K562 (cell line): ENCODE results near the gene SLC8A2. TPM values are rescaled to one million over a fixed set of nuclear protein-coding genes. Genes with fewer than 3 reads are reported as not detected.

ENCODE experiments used
- ARID4B ChIP-seq: sonication (generic); formaldehyde crosslinking; IDR thresholded peaks from 2 replicates; pipeline ENCODE4 v1.8.0; 2022; ENCODE audit warnings: mild to moderate bottlenecking, missing genetic modification reagents
- CXXC5 ChIP-seq: fragments of 250-450 bp; sonication (Bioruptor Pico); IDR thresholded peaks from 2 replicates; pipeline ENCODE4 v1.8.0; 2022; ENCODE audit warnings: inconsistent platforms, mild to moderate bottlenecking, moderate library complexity
- FOS ChIP-seq: IDR thresholded peaks from 3 replicates; pipeline ENCODE4 v1.6.1; 2011; ENCODE audit not compliant: insufficient read length; ENCODE audit errors: extremely low read depth
- HDAC1 ChIP-seq, 2 experiments: fragments of 450-650 bp; IDR thresholded peaks; 2 replicates each; pipeline ENCODE4 v1.6.1; 2016 to 2017; ENCODE audit warnings: inconsistent platforms in 1 of 2, mild to moderate bottlenecking in 1 of 2, moderate library complexity in 1 of 2
- NCOA1 ChIP-seq: fragments of 450-650 bp; IDR thresholded peaks from 2 replicates; pipeline ENCODE4 v1.6.1; 2016; ENCODE audit warnings: low read depth
- SAP30 ChIP-seq: fragments of 200-600 bp; sonication (generic); IDR thresholded peaks from 2 replicates; pipeline ENCODE4 v1.6.1; 2012; ENCODE audit warnings: borderline replicate concordance, low read depth, mild to moderate bottlenecking, moderate library complexity, low read length, control low read depth, inconsistent platforms; ENCODE audit not compliant: insufficient read depth, poor library complexity, severe bottlenecking
- TEAD1 ChIP-seq, 2 experiments: fragments of 450-650 bp in 1 of 2; sonication (generic) in 1 of 2; formaldehyde crosslinking; IDR thresholded peaks; 2 replicates each; pipeline versions ENCODE4 v1.4.0 to v1.8.0; 2020 to 2022; ENCODE audit warnings: mild to moderate bottlenecking in 2 of 2, missing genetic modification reagents in 1 of 2
- polyA plus RNA-seq, 8 experiments: library from polyadenylated mRNA; depleted of rRNA in 4 of 8; stranded (reverse) in 5 of 8; unstranded in 3 of 8; fragments of >200 nt; fragmentation: Nextera tagmentation in 2 of 8; fragmentation: Illumina TruSeq in 1 of 8; extraction: Ambion mirVana in 2 of 8; extraction: Trizol in 1 of 8; gene quantifications; 2 replicates each; pipeline versions ENCODE4 v1.2.1 to v1.2.3, GENCODE V29; 2011 to 2014; ENCODE audit warnings: inconsistent platforms in 1 of 8, missing spikeins in 1 of 8
- total RNA-seq, 7 experiments: library from RNA; depleted of rRNA in 6 of 7; stranded (reverse); fragments of >200 nt in 6 of 7; fragmentation: Illumina TruSeq in 2 of 7; extraction: Trizol in 2 of 7; gene quantifications; 2 replicates each; pipeline versions ENCODE4 v1.2.1 to v1.2.3, GENCODE V29; 2011 to 2021; ENCODE audit warnings: low replicate concordance in 1 of 7
- TF ChIP-seq, protein P1 (sequence below): sonication (generic); formaldehyde crosslinking; IDR thresholded peaks from 2 replicates; pipeline ENCODE4 v1.4.0; 2020; ENCODE audit warnings: mild to moderate bottlenecking, missing genetic modification reagents
- TF ChIP-seq, protein P2 (sequence below), 3 experiments: fragments of 200-800 bp in 1 of 3; fragments of 250-450 bp in 1 of 3; fragments of 450-650 bp in 1 of 3; sonication (Bioruptor Pico) in 1 of 3; sonication (Bioruptor generic) in 1 of 3; formaldehyde crosslinking in 1 of 3; IDR thresholded peaks; 2 replicates each; pipeline versions ENCODE4 v1.6.1 to v1.8.0; 2016 to 2022; ENCODE audit warnings: mild to moderate bottlenecking in 2 of 3, missing genetic modification characterization in 2 of 3, missing compliant biosample characterization in 1 of 3, moderate library complexity in 1 of 3

The SLC8A2 gene
- total and polyA plus RNA-seq, 9 of the 15 experiments (the other 6 are each of a cell fraction or from before 2014, with no cell fraction given) = 0.07 to 0.66 (median 0.24) TPM; not detected in 3

GRCh38 chr19:47444388-47444821 lies 27.3 kb downstream of the SLC8A2 start (continued):
- TF ChIP-seq, protein P1, sequence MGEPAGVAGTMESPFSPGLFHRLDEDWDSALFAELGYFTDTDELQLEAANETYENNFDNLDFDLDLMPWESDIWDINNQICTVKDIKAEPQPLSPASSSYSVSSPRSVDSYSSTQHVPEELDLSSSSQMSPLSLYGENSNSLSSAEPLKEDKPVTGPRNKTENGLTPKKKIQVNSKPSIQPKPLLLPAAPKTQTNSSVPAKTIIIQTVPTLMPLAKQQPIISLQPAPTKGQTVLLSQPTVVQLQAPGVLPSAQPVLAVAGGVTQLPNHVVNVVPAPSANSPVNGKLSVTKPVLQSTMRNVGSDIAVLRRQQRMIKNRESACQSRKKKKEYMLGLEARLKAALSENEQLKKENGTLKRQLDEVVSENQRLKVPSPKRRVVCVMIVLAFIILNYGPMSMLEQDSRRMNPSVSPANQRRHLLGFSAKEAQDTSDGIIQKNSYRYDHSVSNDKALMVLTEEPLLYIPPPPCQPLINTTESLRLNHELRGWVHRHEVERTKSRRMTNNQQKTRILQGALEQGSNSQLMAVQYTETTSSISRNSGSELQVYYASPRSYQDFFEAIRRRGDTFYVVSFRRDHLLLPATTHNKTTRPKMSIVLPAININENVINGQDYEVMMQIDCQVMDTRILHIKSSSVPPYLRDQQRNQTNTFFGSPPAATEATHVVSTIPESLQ (CRISPR knock-in tag) = no peak
- peak; percentile 64 for TF ChIP-seq SAP30
- peak in 1 of 2 experiments; percentile 69; a peak in 2 of 4 replicates for TF ChIP-seq HDAC1 (IDR thresholded peaks at IDR 0.05)
- TF ChIP-seq, protein P2, sequence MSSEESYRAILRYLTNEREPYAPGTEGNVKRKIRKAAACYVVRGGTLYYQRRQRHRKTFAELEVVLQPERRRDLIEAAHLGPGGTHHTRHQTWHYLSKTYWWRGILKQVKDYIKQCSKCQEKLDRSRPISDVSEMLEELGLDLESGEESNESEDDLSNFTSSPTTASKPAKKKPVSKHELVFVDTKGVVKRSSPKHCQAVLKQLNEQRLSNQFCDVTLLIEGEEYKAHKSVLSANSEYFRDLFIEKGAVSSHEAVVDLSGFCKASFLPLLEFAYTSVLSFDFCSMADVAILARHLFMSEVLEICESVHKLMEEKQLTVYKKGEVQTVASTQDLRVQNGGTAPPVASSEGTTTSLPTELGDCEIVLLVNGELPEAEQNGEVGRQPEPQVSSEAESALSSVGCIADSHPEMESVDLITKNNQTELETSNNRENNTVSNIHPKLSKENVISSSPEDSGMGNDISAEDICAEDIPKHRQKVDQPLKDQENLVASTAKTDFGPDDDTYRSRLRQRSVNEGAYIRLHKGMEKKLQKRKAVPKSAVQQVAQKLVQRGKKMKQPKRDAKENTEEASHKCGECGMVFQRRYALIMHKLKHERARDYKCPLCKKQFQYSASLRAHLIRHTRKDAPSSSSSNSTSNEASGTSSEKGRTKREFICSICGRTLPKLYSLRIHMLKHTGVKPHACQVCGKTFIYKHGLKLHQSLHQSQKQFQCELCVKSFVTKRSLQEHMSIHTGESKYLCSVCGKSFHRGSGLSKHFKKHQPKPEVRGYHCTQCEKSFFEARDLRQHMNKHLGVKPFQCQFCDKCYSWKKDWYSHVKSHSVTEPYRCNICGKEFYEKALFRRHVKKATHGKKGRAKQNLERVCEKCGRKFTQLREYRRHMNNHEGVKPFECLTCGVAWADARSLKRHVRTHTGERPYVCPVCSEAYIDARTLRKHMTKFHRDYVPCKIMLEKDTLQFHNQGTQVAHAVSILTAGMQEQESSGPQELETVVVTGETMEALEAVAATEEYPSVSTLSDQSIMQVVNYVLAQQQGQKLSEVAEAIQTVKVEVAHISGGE (CRISPR knock-in tag; IDR thresholded peaks at IDR 0.05) = no peak
- no peak for TF ChIP-seq FOS
- TF ChIP-seq NCOA1 = peak; percentile 58; the same call in 1 of the 2 replicates
- peak; percentile 56 for TF ChIP-seq CXXC5 (CRISPR knock-in tag)
- TF ChIP-seq TEAD1 (CRISPR knock-in tag; IDR thresholded peaks at IDR 0.05) = peak in 1 of 2 experiments; percentile 84; a peak in 1 of 4 replicates
- TF ChIP-seq ARID4B = peak; percentile 89
